Activated T-cell treated with anti-CD3 and anti-CD28 coated beads, Interleukin-2, amount 50 U/mL, for 48 hours (primary cell): ENCODE data around the gene LCORL.

ENCODE experiments used
- DNase-seq, 2 experiments: peaks; one replicate each; pipeline ENCODE4 v3.0.0-alpha.2; 2020

The LCORL gene

GRCh38 chr4:17823871-17824669 lies 197.5 kb downstream of the LCORL start:
- no peak for DNase-seq

- DNase-seq: no peak
Measured at GRCh38 chr4:17817027-17817426, 204.5 kb downstream of the LCORL start.

GRCh38 chr4:17816142-17816541 lies 205.4 kb downstream of the LCORL start:
- no peak for DNase-seq

GRCh38 chr4:17814140-17814539 lies 207.4 kb downstream of the LCORL start:
- no peak for DNase-seq

GRCh38 chr4:17812801-17813200 lies 208.8 kb downstream of the LCORL start:
- DNase-seq: no peak

- DNase-seq: no peak
Measured at GRCh38 chr4:17812125-17812524, 209.4 kb downstream of the LCORL start.

- DNase-seq: no peak
Measured at GRCh38 chr4:17811078-17811603, 210.4 kb downstream of the LCORL start.

- peak; percentile 99 for DNase-seq
Measured at GRCh38 chr4:17810260-17811077, 211.1 kb downstream of the LCORL start, which contains the start of the genes DCAF16 and NCAPG. Gene DCAF16 (minus strand): TSS chr4:17810757. CDS start chr4:17804141, 6,616 bp downstream. Gene NCAPG (plus strand): TSS chr4:17810979. CDS start chr4:17811078, 99 bp downstream.

- no peak for DNase-seq
Measured at GRCh38 chr4:17809667-17810066, 211.9 kb downstream of the LCORL start.

GRCh38 chr4:17807446-17807845 lies 214.1 kb downstream of the LCORL start:
- no peak for DNase-seq

- DNase-seq: no peak
Measured at GRCh38 chr4:17805580-17806155, 215.9 kb downstream of the LCORL start.

- no peak for DNase-seq
Measured at GRCh38 chr4:17797808-17798207, 223.7 kb downstream of the LCORL start.

GRCh38 chr4:17794730-17795129 lies 226.8 kb downstream of the LCORL start:
- DNase-seq: no peak
